Subcutaneous abdominal adipose tissue (tissue), 5 donors: Measurements from ENCODE around the gene PRMT7.

Source experiments
- H3K27ac ChIP-seq: one replicate; pipeline ENCODE4 v1.7.0; 2013; ENCODE audit warnings: low read depth, mild to moderate bottlenecking, inconsistent platforms, low read length, moderate library complexity
- H3K27me3 ChIP-seq, 5 donors: one replicate each; pipeline ENCODE4 v1.7.0; 2013; ENCODE audit warnings: low read length in 5 of 5, inconsistent platforms in 1 of 5; ENCODE audit not compliant: control insufficient read depth in 5 of 5, insufficient read depth in 4 of 5
- H3K36me3 ChIP-seq, 5 donors: one replicate each; pipeline ENCODE4 v1.7.0; 2013; ENCODE audit warnings: low read length in 5 of 5; ENCODE audit not compliant: control insufficient read depth in 5 of 5, insufficient read depth in 5 of 5
- H3K4me1 ChIP-seq, 5 donors: one replicate each; pipeline ENCODE4 v1.7.0; 2013; ENCODE audit warnings: low read length in 5 of 5, mild to moderate bottlenecking in 3 of 5, moderate library complexity in 1 of 5; ENCODE audit not compliant: control insufficient read depth in 5 of 5, insufficient read depth in 5 of 5
- H3K4me3 ChIP-seq, 5 donors: one replicate each; pipeline ENCODE4 v1.7.0; 2013; ENCODE audit warnings: low read length in 5 of 5, low read depth in 1 of 5
- H3K9ac ChIP-seq, 5 donors: one replicate each; pipeline ENCODE4 v1.7.0; 2013; ENCODE audit warnings: low read length in 5 of 5, mild to moderate bottlenecking in 4 of 5, moderate library complexity in 3 of 5
- H3K9me3 ChIP-seq, 5 donors: one replicate each; pipeline ENCODE4 v1.7.0; 2013; ENCODE audit warnings: low read length in 5 of 5; ENCODE audit not compliant: control insufficient read depth in 5 of 5
- donor health status: healthy.
- donor health status: healthy.
- donor health status: healthy.
- donor health status: healthy.
- donor health status: healthy.

PRMT7 gene

DNA sequence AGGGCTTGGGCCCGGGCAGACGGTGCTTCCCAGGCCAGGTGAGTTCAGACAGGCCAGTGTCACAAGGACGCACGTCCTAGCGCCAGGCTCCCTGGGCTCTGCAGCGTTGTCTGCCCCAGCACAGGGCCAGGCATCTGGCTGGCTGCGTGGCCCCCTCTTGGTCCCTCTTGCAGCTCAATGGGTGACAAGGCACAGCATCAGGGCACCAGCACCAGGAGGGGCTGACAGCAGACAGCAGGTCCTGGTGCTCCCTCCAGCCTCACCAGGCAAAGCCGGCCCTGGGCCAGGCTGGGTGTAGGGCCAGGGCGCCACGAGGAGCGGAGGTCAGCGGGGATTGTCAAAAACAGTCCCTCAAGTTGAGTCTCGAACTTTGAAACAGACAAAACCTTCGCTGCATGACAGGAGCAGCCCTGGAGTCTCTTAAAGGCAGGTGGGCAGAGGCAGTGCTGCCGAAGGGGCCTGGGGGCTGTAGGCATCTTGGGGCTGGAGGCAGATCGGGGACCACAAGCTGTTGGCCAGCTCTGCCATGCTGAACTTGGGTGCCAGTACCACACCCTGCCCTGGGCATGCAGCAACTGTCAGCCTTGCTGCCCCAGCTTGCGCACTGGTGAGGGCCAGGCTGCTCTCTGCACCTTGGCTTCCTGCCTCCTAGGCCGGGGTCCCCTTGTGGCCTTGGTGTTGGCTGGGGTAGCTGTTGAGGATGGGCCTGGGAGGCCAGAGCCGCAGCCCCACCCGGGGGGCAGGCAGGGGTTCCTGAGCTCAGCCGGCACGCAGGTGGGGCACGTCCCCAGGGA is 48.8 kb downstream of the PRMT7 start:
- H3K27ac ChIP-seq = no peak overlapping the region
- H3K4me1 ChIP-seq = peaks cover 0 to 43% (median 28%) of the 10 kb centered on the region in 5 donors
- no peak overlapping the region for H3K9ac ChIP-seq
- peaks cover 0 to 48% (median 47%) of the 10 kb centered on the region in 5 donors for H3K36me3 ChIP-seq
- H3K4me3 ChIP-seq = no peak overlapping the region
- H3K27me3 ChIP-seq = peaks cover 0 to 11% (median 7%) of the 10 kb centered on the region in 5 donors
- no peaks in the 10 kb centered on the region for H3K9me3 ChIP-seq

DNA sequence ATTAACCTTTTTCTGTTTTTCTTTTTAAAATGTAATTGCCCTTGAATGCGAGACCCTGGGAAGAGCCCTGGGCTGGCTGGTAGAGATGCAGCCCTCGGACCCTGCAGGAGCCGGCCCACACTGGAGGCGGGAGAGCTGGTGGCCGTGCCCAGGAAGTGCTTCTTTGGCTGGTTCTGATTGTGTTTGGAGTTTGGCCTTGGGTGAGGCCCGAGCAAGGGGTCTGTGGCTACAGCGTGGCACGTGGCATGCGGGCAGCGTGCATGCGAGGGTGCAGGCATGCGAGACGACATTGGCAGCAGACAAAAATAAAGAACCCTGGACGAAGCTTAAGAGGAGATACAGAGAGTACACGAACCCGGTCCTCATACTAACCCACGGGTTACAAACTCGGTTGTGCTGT is 49.7 kb downstream of the PRMT7 start:
- Histone ChIP-seq H3K4me3 (no peak overlapping the region), H3K27ac (no peak overlapping the region), H3K27me3 (peaks cover 0 to 19% (median 13%) of the 10 kb centered on the region in 5 donors), H3K9ac (no peak overlapping the region), H3K4me1 (peaks cover 0 to 49% (median 36%) of the 10 kb centered on the region in 5 donors), H3K36me3 (peaks cover 0 to 39% (median 38%) of the 10 kb centered on the region in 5 donors), H3K9me3 (no peaks in the 10 kb centered on the region)

DNA sequence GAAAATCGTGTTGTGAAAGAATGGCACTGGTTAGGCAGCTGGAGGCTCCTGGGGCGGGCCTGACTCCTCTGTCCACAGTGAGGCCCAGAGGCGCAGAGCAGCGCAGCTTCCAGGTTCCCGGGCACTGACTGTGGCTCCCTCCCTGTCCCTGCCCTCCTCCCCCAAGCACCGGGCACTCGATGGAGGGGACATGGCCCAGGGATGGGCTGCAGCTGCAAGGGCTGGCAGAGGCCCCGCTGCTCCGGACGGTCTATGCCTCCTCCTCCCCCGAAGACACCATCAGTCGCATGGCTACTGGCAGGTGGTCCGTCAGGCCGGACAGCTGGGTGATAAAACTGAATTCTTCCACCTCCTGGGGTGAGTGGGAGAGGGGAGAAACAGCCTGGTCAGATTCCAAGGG is 50.1 kb downstream of the PRMT7 start:
- Histone ChIP-seq H3K4me3 (no peak overlapping the region), H3K9ac (no peak overlapping the region), H3K36me3 (peaks cover 0 to 35% (median 34%) of the 10 kb centered on the region in 5 donors), H3K4me1 (peaks cover 0 to 49% (median 34%) of the 10 kb centered on the region in 5 donors), H3K27ac (no peak overlapping the region), H3K9me3 (no peaks in the 10 kb centered on the region), H3K27me3 (peaks cover 0 to 23% (median 13%) of the 10 kb centered on the region in 5 donors)

DNA sequence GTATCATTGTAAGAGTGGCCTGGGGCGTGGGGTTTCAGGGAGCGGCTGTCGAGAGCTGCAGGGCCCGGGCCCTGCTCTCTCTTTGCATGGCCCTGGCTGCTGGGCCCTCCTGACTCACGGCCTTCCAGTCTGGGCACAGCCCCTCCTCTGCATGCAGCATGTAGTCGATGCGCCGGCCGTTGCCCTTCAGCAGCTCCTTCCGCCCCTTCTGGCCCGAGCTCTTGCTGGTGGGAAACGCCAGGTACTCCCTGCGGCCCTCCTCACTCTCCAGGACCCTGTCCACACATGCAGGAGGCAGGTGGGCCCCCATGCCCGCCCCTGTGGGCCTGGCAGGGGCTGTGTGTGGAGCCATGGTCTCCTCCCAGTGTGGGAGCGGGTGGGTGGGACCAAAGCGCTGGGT is 50.7 kb downstream of the PRMT7 start:
- Histone ChIP-seq H3K36me3 (peaks cover 0 to 30% (median 29%) of the 10 kb centered on the region in 5 donors), H3K4me3 (no peak overlapping the region), H3K4me1 (peaks cover 0 to 46% (median 29%) of the 10 kb centered on the region in 5 donors), H3K27ac (no peak overlapping the region), H3K9ac (no peak overlapping the region), H3K27me3 (peaks cover 0 to 27% (median 16%) of the 10 kb centered on the region in 5 donors), H3K9me3 (no peaks in the 10 kb centered on the region)

GRCh38 chr16:68362262-68362913 is 51.6 kb downstream of the PRMT7 start:
- Histone ChIP-seq H3K4me3 (no peak overlapping the region), H3K4me1 (peaks cover 0 to 38% (median 24%) of the 10 kb centered on the region in 5 donors), H3K27me3 (peaks cover 0 to 27% (median 16%) of the 10 kb centered on the region in 5 donors), H3K9ac (peak overlapping the region in 1 of 5 donors; percentile 44), H3K9me3 (no peaks in the 10 kb centered on the region), H3K27ac (no peak overlapping the region), H3K36me3 (peaks cover 0 to 21% (median 20%) of the 10 kb centered on the region in 5 donors)

DNA sequence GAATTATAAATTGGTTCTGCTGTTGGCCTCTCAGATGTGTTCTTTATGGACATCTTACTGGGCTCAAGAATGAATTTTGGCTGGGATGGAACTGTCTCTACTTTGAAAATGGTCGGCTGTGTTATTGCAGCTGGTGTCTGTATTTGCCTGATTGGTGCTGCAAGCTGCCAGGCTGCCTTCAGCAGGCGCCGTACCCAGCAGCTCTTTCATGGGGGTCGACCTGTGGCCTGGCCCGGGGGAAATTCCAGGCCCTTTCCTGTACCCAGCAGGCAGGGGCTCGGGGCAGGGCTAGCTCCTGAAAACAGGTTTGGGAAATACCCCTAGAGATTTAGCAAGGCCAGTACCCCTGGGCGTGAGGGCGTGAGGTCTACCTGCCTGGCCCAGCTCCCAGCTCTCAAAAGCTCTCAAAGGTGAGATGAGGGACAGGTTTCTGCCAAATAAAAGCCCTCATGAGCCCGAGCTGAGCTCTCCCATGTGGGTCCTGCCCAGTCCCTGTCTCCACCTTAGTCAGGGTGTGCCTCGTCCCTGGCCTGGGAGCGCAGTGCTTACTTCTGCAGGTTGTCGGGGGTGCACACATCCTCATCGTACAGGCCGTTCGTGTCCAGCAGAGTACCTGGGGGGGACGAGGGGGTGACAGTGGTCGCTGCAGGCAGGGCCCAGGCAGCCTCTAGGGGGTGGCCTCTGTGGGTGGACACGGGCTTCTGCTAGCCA is 52.3 kb downstream of the PRMT7 start:
- Histone ChIP-seq H3K27ac (no peak overlapping the region), H3K4me1 (peaks cover 0 to 38% (median 24%) of the 10 kb centered on the region in 5 donors), H3K9ac (no peak overlapping the region), H3K27me3 (peaks cover 0 to 31% (median 22%) of the 10 kb centered on the region in 5 donors), H3K9me3 (no peaks in the 10 kb centered on the region), H3K4me3 (no peak overlapping the region), H3K36me3 (peaks cover 0 to 14% (median 13%) of the 10 kb centered on the region in 5 donors)

GRCh38 chr16:68363658-68364521 is 53.1 kb downstream of the PRMT7 start:
- Histone ChIP-seq H3K4me1 (peaks cover 0 to 38% (median 19%) of the 10 kb centered on the region in 5 donors), H3K27ac (no peak overlapping the region), H3K36me3 (peaks cover 0 to 10% (median 7%) of the 10 kb centered on the region in 5 donors), H3K27me3 (peaks cover 0 to 34% (median 25%) of the 10 kb centered on the region in 5 donors), H3K9ac (peak overlapping the region in 1 of 5 donors; percentile 64), H3K4me3 (no peak overlapping the region), H3K9me3 (no peaks in the 10 kb centered on the region)

GRCh38 chr16:68364561-68364998 is 53.8 kb downstream of the PRMT7 start:
- H3K27me3 ChIP-seq = peaks cover 0 to 34% (median 25%) of the 10 kb centered on the region in 5 donors
- peaks cover 0 to 5% (median 2%) of the 10 kb centered on the region in 5 donors for H3K36me3 ChIP-seq
- H3K4me1 ChIP-seq = peaks cover 0 to 38% (median 17%) of the 10 kb centered on the region in 5 donors
- no peak overlapping the region for H3K4me3 ChIP-seq
- H3K9ac ChIP-seq = no peak overlapping the region
- no peak overlapping the region for H3K27ac ChIP-seq
- no peaks in the 10 kb centered on the region for H3K9me3 ChIP-seq

DNA sequence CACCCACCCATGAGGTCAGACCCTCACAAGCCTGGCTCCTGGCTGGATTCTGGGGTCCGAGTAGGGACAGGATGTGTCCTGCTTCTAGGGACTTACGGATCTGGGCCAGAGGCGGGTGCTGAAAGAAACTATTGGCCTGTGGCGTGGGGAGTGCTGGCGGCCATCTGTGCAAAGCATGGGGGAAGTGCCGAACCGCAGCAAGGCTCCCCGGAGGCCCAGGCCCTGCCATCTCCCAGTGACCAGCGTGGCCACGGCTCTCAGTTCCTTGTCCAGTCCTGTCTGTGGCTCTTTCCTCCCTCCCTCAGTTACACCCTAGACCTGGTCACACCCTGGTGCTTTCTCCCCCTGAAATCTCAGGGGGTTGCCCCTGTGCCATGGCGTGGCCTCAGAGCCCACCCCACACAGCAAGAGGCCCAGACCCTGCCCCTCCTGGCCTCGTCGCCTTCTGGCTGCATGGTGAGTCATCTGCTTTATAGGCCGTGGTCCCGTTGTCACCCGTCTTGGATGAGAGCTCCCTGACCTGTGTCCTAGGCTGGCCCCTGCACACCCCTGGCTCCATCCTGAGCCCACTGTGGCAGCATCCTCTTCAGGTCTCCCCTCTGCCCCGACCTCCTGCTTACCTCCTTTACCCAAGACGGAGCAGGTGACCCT is 54.5 kb downstream of the PRMT7 start:
- Histone ChIP-seq H3K9me3 (no peaks in the 10 kb centered on the region), H3K27me3 (peaks cover 0 to 34% (median 25%) of the 10 kb centered on the region in 5 donors), H3K4me3 (no peak overlapping the region), H3K9ac (no peak overlapping the region), H3K4me1 (peaks cover 0 to 40% (median 17%) of the 10 kb centered on the region in 5 donors), H3K27ac (no peak overlapping the region), H3K36me3 (peaks cover 0 to 5% (median 0%) of the 10 kb centered on the region in 5 donors)
